HCT116 (cell line): ENCODE data around the gene ARHGEF1.

Experiments
- CTCF ChIP-seq, 3 experiments: fragments of 200-600 bp in 1 of 3; sonication (generic) in 1 of 3; IDR thresholded peaks in 2 of 3; conservative IDR thresholded peaks in 1 of 3; 2 replicates each; pipeline ENCODE4 v1.5.1; 2012 to 2017; ENCODE audit warnings: low read depth in 2 of 3, low read length in 2 of 3, antibody characterized with exemption in 1 of 3, borderline replicate concordance in 1 of 3, control low read depth in 1 of 3, mild to moderate bottlenecking in 1 of 3, mixed read lengths in 1 of 3, mixed run types in 1 of 3, moderate library complexity in 1 of 3; ENCODE audit not compliant: insufficient read depth in 1 of 3
- POLR2A ChIP-seq: IDR thresholded peaks from 2 replicates; pipeline ENCODE4 v1.7.0; 2011; ENCODE audit warnings: borderline replicate concordance; ENCODE audit not compliant: insufficient read depth, insufficient read length; ENCODE audit errors: extremely low read depth
- ZFX ChIP-seq: fragments of 450-650 bp; IDR thresholded peaks from 2 replicates; pipeline ENCODE4 v1.6.1; 2017

- no peak for TF ChIP-seq ZFX
- TF ChIP-seq POLR2A, result no peak
- TF ChIP-seq CTCF (IDR thresholded peaks at IDR 0.05 in 2 of 3, conservative IDR thresholded peaks at IDR 0.05 in 1 of 3; ENCODE audit: borderline replicate concordance in 1 of 3, insufficient read depth in 1 of 3, low read depth in 2 of 3, low read length in 2 of 3), result no peak
These were observed 32.9 kb downstream of the ARHGEF1 start for GRCh38 chr19:41915776-41916414.
